Panc1 (cell line): ENCODE data around the gene CEACAM21. TPM values are rescaled to one million over a fixed set of nuclear protein-coding genes. Genes with fewer than 3 reads are reported as not detected.

ENCODE experiments used
- ATAC-seq: fragments of 200-7000 bp; cut with Tn5 transposase; 2 replicates; pipeline ENCODE4 v1.9.1; 2020; ENCODE audit warnings: mild to moderate bottlenecking, moderate library complexity
- BruUV-seq: library from RNA; stranded (reverse); fragments of 400-500 nt; replicated peaks from 2 replicates; lab custom pipeline; 2021; lab: Mats Ljungman, UMichigan
- CTCF ChIA-PET: fragments of 300-600 bp; sonication (Branson Sonifier 250); formaldehyde crosslinking; loops from one replicate; lab custom pipeline; 2022; ENCODE audit warnings: antibody characterized with exemption; lab: Charles Lee
- POLR2A ChIA-PET: fragments of 300-600 bp; sonication (Branson Sonifier 250); formaldehyde crosslinking; loops from one replicate; lab custom pipeline; 2022; ENCODE audit warnings: antibody characterized with exemption; lab: Charles Lee
- DNase-seq: peaks from one replicate; pipeline ENCODE4 v3.0.0-alpha.2; 2010; ENCODE audit warnings: low read depth, low spot score
- H3K27ac ChIP-seq: 2 replicates; pipeline ENCODE4 v1.5.1; 2011; ENCODE audit warnings: mild to moderate bottlenecking, low read length, inconsistent platforms
- H3K27me3 ChIP-seq: fragments of 200-500 bp; sonication (Bioruptor generic); 2 replicates; pipeline ENCODE4 v1.6.0; 2014; ENCODE audit warnings: low read length, inconsistent platforms; ENCODE audit not compliant: control insufficient read depth, insufficient read depth
- H3K36me3 ChIP-seq: fragments of 200-500 bp; sonication (Bioruptor generic); 2 replicates; pipeline ENCODE4 v1.5.1; 2014; ENCODE audit warnings: inconsistent platforms, mild to moderate bottlenecking, low read length, moderate library complexity; ENCODE audit not compliant: control insufficient read depth, insufficient read depth
- H3K4me1 ChIP-seq: 2 replicates; pipeline ENCODE4 v1.5.1; 2011; ENCODE audit warnings: inconsistent platforms, mild to moderate bottlenecking, low read length, moderate library complexity; ENCODE audit not compliant: control insufficient read depth, insufficient read depth
- H3K4me3 ChIP-seq, 2 experiments: 2 replicates each; pipeline ENCODE4 v1.5.1; 2011 to 2012; ENCODE audit warnings: low read depth in 2 of 2, low read length in 2 of 2, mild to moderate bottlenecking in 2 of 2, inconsistent platforms in 1 of 2, moderate library complexity in 1 of 2
- H3K9me3 ChIP-seq: fragments of 200-500 bp; sonication (Bioruptor generic); 2 replicates; pipeline ENCODE4 v1.5.1; 2014; ENCODE audit warnings: low read depth, mild to moderate bottlenecking, inconsistent platforms, low read length, moderate library complexity; ENCODE audit not compliant: control insufficient read depth, insufficient read depth
- POLR2AphosphoS5 ChIP-seq: IDR thresholded peaks from 2 replicates; pipeline ENCODE4 v1.6.1; 2012; ENCODE audit warnings: mild to moderate bottlenecking, low read depth, low read length, moderate library complexity
- SIN3A ChIP-seq: IDR thresholded peaks from 2 replicates; pipeline ENCODE4 v1.6.1; 2012; ENCODE audit warnings: low read depth, mild to moderate bottlenecking, low read length, moderate library complexity, borderline replicate concordance; ENCODE audit not compliant: insufficient read depth
- TCF7L2 ChIP-seq: IDR thresholded peaks from 2 replicates; pipeline ENCODE4 v1.6.1; 2011; ENCODE audit warnings: mild to moderate bottlenecking, low read depth, low read length, inconsistent platforms
- in situ Hi-C: cut with HindIII; loops from 2 replicates; pipeline ENCODE4 v1.10.0; 2016; ENCODE audit warnings: low sequenced_read_pairs, low pct_unique_long_range_greater_than_20kb
- intact Hi-C: fragments of 100-400 bp; cut with micrococcal nuclease; formaldehyde crosslinking; loops from one replicate; pipeline ENCODE4 v1.10.0; 2022; ENCODE audit not compliant: unreplicated experiment
- total RNA-seq: library from RNA; stranded (reverse); gene quantifications from one replicate; pipeline ENCODE4 v1.2.1, GENCODE V29; 2021; ENCODE audit not compliant: unreplicated experiment
- TF ChIP-seq, protein P1 (sequence below): fragments of 450-650 bp; IDR thresholded peaks from 2 replicates; pipeline ENCODE4 v1.5.1; 2017; ENCODE audit warnings: mild to moderate bottlenecking
- TF ChIP-seq, protein P2 (sequence below), 2 experiments: IDR thresholded peaks; 2 replicates each; pipeline ENCODE4 v1.6.1; 2011 to 2012; ENCODE audit warnings: low read depth in 2 of 2, control low read depth in 1 of 2, low read length in 1 of 2, mild to moderate bottlenecking in 1 of 2, moderate library complexity in 1 of 2; ENCODE audit not compliant: insufficient read depth in 1 of 2

Gene CEACAM21
- total RNA-seq, 1 experiment from 2014 or later = not detected

DNA sequence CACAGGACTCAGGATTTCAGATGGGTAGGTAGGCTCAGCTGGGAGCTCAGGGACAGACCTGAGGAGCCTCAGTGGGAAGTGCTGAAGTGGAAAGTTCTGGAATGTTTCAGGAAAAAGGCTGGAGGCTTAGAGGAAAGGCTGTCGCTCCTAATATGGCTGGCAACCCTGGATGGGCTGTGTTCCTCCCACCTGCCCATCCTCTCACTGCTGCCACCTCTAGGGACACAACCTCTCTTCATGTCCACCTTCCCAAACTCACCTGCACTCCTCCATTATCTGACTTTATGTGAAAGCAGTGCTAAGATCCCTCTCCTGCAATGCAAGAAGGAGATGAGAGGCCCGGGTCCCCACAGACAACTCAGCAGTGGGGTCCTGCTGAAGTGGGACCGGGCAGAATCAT lies 5.8 kb upstream of the CEACAM21 start:
- in situ Hi-C loops = no loop called here
- H3K27me3 ChIP-seq = peaks cover 4% of the 10 kb centered on the region
- ATAC-seq = peak; percentile 64; the same call in 1 of the 2 replicates

DNA sequence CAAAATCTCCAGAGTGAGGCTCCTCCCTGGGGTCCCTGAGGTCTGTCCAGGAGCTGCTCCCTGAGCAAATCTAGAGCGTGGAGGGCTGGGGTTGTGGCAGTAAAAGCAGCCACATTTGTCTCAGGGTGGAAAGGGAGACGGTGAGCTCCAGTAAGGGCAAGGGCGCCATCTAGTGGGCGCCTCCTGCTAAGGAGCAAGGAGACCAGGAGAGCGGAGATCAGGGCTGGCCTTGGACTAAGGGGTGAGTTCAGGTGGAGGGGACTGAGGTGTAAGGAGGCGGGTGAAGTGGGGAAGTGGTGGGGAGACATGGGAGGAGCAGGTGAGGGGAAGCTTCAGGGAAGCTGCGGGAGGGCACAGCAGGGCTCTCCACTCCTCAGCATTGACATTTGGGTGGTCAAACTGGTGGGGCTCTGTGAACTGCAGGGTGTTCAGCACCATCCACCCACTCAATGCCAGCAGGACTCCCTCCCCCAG lies 5.3 kb upstream of the CEACAM21 start:
- DNase-seq (peak; percentile 33), ATAC-seq (peak; percentile 98)
- in situ Hi-C loops (no loop called here), intact Hi-C loops (no loop called here)
- BruUV-seq = no TSS peak
- no peaks in the 10 kb centered on the region for H3K9me3 ChIP-seq
- POLR2A ChIA-PET = no interaction called here
- CTCF ChIA-PET = interaction anchor here (0.5 to 2.4 kb wide), 5 partner anchors 11 to 147 kb away, joined by 3 to 11 read pairs (median 3); no protein-coding TSS in a partner anchor
- H3K27ac ChIP-seq = no peak overlapping the region
- TF ChIP-seq POLR2AphosphoS5 (no peak), SIN3A (no peak), TCF7L2 (no peak)
- TF ChIP-seq, protein P1, sequence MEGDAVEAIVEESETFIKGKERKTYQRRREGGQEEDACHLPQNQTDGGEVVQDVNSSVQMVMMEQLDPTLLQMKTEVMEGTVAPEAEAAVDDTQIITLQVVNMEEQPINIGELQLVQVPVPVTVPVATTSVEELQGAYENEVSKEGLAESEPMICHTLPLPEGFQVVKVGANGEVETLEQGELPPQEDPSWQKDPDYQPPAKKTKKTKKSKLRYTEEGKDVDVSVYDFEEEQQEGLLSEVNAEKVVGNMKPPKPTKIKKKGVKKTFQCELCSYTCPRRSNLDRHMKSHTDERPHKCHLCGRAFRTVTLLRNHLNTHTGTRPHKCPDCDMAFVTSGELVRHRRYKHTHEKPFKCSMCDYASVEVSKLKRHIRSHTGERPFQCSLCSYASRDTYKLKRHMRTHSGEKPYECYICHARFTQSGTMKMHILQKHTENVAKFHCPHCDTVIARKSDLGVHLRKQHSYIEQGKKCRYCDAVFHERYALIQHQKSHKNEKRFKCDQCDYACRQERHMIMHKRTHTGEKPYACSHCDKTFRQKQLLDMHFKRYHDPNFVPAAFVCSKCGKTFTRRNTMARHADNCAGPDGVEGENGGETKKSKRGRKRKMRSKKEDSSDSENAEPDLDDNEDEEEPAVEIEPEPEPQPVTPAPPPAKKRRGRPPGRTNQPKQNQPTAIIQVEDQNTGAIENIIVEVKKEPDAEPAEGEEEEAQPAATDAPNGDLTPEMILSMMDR = peak; percentile 89
- H3K4me3 ChIP-seq = no peak overlapping the region
- no peaks in the 10 kb centered on the region for H3K4me1 ChIP-seq
- H3K36me3 ChIP-seq = no peaks in the 10 kb centered on the region
- peaks cover 4% of the 10 kb centered on the region for H3K27me3 ChIP-seq

More for the DNA sequence above, 5.8 kb upstream of the CEACAM21 start:
- Histone ChIP-seq H3K4me3 (no peak overlapping the region), H3K4me1 (no peaks in the 10 kb centered on the region), H3K9me3 (no peaks in the 10 kb centered on the region), H3K27ac (no peak overlapping the region), H3K36me3 (no peaks in the 10 kb centered on the region)
- DNase-seq = no peak
- no TSS peak for BruUV-seq
- TF ChIP-seq POLR2AphosphoS5 = no peak
- TF ChIP-seq, protein P1 = no peak
- TF ChIP-seq SIN3A = no peak
- TF ChIP-seq TCF7L2 = no peak
- TF ChIP-seq, protein P2, sequence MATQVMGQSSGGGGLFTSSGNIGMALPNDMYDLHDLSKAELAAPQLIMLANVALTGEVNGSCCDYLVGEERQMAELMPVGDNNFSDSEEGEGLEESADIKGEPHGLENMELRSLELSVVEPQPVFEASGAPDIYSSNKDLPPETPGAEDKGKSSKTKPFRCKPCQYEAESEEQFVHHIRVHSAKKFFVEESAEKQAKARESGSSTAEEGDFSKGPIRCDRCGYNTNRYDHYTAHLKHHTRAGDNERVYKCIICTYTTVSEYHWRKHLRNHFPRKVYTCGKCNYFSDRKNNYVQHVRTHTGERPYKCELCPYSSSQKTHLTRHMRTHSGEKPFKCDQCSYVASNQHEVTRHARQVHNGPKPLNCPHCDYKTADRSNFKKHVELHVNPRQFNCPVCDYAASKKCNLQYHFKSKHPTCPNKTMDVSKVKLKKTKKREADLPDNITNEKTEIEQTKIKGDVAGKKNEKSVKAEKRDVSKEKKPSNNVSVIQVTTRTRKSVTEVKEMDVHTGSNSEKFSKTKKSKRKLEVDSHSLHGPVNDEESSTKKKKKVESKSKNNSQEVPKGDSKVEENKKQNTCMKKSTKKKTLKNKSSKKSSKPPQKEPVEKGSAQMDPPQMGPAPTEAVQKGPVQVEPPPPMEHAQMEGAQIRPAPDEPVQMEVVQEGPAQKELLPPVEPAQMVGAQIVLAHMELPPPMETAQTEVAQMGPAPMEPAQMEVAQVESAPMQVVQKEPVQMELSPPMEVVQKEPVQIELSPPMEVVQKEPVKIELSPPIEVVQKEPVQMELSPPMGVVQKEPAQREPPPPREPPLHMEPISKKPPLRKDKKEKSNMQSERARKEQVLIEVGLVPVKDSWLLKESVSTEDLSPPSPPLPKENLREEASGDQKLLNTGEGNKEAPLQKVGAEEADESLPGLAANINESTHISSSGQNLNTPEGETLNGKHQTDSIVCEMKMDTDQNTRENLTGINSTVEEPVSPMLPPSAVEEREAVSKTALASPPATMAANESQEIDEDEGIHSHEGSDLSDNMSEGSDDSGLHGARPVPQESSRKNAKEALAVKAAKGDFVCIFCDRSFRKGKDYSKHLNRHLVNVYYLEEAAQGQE (IDR thresholded peaks at IDR 0.05; ENCODE audit: insufficient read depth in 1 of 2, low read depth in 2 of 2, low read length in 1 of 2) = no peak
- CTCF ChIA-PET = interaction anchor here (0.5 to 2.4 kb wide), 4 partner anchors 10 to 124 kb away, joined by 3 to 11 read pairs (median 3); no protein-coding TSS in a partner anchor
- intact Hi-C loops = no loop called here
- POLR2A ChIA-PET = no interaction called here
